Lower leg skin (tissue), 4 donors: Measurements from ENCODE around the gene ALG9. TPM values are rescaled to one million over a fixed set of nuclear protein-coding genes. Genes with fewer than 3 reads are reported as not detected.
A peak's percentile ranks its signal among the peaks of the same experiment; 100 is the strongest.

Source experiments
- DNase-seq, 2 donors: peaks; one replicate each; pipeline ENCODE4 v3.0.0-alpha.2; 2019; ENCODE audit warnings: low spot score in 2 of 2
- H3K4me3 ChIP-seq: fragments of 200-600 bp; sonication (generic); 2 replicates; pipeline ENCODE4 v1.5.1; 2017; ENCODE audit warnings: mild to moderate bottlenecking, low read depth; ENCODE audit not compliant: poor library complexity, severe bottlenecking
- POLR2A ChIP-seq, 2 donors: fragments of 450-650 bp; IDR thresholded peaks; one replicate each; pipeline ENCODE4 v1.6.1; 2016 to 2017; ENCODE audit warnings: antibody characterized with exemption in 2 of 2, mild to moderate bottlenecking in 1 of 2, moderate library complexity in 1 of 2
- WGBS, 2 donors: methylation state at CpG; one replicate each; pipeline ENCODE4 v1.1.5; 2018; 5-methylcytosine and 5-hydroxymethylcytosine counted together
- intact Hi-C: fragments of 100-400 bp; cut with DNase I; formaldehyde crosslinking; loops from one replicate; pipeline ENCODE4 v1.15.0; 2023; ENCODE audit warnings: low total_unique reads
- total RNA-seq, 4 donors: library from RNA; depleted of rRNA; stranded (reverse); fragments of >200 nt; gene quantifications; one replicate each; pipeline ENCODE4 v1.1.0, GENCODE V29; 2016
- TF ChIP-seq, protein P1 (sequence below), 3 donors: fragments of 450-650 bp; IDR thresholded peaks; one replicate each; pipeline ENCODE4 v1.5.1; 2016; ENCODE audit warnings: antibody characterized with exemption in 3 of 3, mild to moderate bottlenecking in 3 of 3, moderate library complexity in 2 of 3

ALG9 gene
- total RNA-seq, 4 donors from 2014 or later = 24.4 to 38.1 (median 29.0) TPM

DNA sequence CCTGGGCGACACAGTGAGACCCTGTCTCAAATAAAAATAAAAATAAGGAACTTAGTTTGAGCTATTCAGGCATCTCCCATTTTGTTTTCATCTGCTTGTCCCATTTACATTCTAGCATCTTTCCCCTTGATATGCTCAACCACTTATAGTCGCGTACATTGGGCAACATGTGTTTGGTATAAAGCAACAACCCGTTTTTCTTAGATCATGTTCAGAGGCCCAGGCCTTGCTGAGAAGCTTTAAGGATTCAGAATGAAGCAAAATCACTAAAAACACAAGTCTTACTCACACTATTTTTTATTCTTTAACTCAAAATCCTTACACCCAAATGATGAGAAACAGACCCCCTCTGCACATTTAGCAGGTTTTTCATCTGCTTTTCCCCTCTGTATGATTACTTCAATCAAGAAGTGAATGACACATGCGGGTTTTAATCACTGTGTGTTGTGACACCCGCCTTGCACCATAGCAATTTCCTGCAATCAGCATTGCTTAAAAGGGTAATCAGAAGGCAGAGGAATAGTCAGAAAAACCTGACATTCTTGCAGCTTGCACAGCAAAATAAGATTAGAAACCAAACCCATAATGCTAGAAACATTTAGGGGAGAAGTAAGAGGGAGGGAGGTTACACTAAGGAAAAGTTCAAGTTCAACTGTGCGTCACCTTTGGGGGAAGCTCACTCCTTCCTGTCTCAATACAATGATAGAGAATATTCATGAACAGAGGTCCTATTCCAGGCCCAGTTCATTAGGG lies 25.9 kb downstream of the ALG9 start:
- 78 to 83% methylated on average over 7 of the region's 7 CpGs for WGBS, 2 donors
- intact Hi-C loops = loop anchor here (10.0 kb wide), 1 partner anchor 271 kb away; no protein-coding TSS in a partner anchor

DNA sequence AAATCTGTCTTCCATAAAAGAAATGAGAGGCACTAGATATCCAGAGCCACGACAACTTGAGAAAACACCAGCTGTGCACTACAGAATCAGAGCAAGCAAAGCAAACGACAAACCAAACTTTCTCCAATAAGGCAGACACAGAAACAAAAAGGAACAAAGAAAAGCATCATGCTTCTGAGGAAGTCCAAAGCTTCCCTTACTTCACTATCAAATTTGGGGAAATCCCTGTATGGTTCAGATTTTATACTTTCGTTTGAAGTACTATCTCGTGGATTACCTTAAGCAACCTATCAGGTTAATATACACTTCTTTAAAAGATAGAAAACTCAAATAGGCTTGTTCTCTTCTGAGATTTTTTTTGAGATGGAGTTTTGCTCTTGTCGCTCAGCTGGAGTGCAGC lies 27.7 kb downstream of the ALG9 start:
- no peak for DNase-seq
- intact Hi-C loops = loop anchor here (10.0 kb wide), 1 partner anchor 269 kb away; no protein-coding TSS in a partner anchor
- TF ChIP-seq, protein P1, sequence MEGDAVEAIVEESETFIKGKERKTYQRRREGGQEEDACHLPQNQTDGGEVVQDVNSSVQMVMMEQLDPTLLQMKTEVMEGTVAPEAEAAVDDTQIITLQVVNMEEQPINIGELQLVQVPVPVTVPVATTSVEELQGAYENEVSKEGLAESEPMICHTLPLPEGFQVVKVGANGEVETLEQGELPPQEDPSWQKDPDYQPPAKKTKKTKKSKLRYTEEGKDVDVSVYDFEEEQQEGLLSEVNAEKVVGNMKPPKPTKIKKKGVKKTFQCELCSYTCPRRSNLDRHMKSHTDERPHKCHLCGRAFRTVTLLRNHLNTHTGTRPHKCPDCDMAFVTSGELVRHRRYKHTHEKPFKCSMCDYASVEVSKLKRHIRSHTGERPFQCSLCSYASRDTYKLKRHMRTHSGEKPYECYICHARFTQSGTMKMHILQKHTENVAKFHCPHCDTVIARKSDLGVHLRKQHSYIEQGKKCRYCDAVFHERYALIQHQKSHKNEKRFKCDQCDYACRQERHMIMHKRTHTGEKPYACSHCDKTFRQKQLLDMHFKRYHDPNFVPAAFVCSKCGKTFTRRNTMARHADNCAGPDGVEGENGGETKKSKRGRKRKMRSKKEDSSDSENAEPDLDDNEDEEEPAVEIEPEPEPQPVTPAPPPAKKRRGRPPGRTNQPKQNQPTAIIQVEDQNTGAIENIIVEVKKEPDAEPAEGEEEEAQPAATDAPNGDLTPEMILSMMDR (IDR thresholded peaks at IDR 0.05) = no peak
- TF ChIP-seq POLR2A (IDR thresholded peaks at IDR 0.05) = no peak
- no peak overlapping the region for H3K4me3 ChIP-seq
- WGBS, 2 donors = 81 to 85% methylated on average over 5 of the region's 5 CpGs

More for the DNA sequence above, 25.9 kb downstream of the ALG9 start:
- no peak overlapping the region for H3K4me3 ChIP-seq
- no peak for TF ChIP-seq POLR2A (IDR thresholded peaks at IDR 0.05)
- TF ChIP-seq, protein P1 (IDR thresholded peaks at IDR 0.05) = no peak
- DNase-seq = no peak

DNA sequence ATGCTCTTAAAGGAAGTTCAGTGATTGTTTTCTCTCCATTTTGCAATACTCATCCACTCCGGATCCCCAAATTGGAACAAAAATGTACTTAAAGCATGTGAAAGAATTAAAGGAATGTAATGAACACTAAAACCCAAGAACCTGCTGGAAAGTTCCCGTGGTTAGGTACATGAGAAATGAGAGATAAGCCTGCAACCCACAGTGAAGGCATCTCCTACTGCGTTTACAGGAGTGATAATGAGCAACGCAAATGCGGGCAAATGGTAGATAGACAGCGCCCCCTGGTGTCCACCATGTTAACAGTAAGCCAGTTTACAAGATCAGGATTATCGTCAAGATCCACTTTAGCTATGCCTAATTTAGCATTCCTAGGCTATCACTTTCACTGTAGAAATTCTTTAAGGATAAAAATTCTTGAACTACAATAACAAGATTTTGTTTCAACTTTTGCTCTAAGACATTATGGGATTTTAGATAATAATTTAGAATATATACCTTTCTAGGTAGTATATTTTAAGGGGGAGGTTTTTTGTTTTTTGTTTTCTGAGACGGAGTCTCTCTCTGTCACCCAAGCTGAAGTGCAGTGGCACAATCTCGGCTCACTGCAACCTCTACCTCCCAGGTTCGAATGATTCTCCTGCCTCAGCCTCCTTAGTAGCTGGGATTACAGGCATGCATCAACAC lies 29.9 kb downstream of the ALG9 start:
- intact Hi-C loops = loop anchor here (10.0 kb wide), 1 partner anchor 267 kb away; no protein-coding TSS in a partner anchor
- 28 to 29% methylated on average over 10 of the region's 10 CpGs for WGBS, 2 donors
- peak; percentile 92 to 99 for DNase-seq
- no peak overlapping the region for H3K4me3 ChIP-seq
- no peak for TF ChIP-seq POLR2A (IDR thresholded peaks at IDR 0.05)
- TF ChIP-seq, protein P1 (IDR thresholded peaks at IDR 0.05) = peak in 1 of 3 donors; percentile 54

DNA sequence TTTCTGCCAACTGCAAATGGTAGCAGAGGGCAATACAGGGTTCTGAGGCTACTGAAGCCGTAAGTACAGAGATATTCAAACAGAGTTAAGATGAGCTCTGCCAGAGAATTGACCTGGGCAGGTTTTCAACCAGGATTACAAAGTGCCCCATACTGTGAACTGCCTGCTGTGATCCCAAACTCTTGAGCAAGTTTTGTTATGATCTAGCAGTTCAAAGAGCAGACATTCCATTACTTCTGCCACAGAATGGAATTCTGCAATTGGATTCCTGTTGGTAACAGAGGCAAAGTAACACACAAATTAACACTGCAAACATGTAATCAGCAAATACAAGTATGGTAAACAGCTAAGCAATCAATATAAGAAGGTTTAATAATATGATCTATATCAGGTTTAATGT lies 31.2 kb downstream of the ALG9 start:
- intact Hi-C loops = loop anchor here (10.0 kb wide), 1 partner anchor 265 kb away; no protein-coding TSS in a partner anchor
- DNase-seq = no peak
- TF ChIP-seq, protein P1 (IDR thresholded peaks at IDR 0.05) = no peak
- no peak overlapping the region for H3K4me3 ChIP-seq
- WGBS, 2 donors = 92 to 96% methylated on average over 1 of the region's 1 CpG

DNA sequence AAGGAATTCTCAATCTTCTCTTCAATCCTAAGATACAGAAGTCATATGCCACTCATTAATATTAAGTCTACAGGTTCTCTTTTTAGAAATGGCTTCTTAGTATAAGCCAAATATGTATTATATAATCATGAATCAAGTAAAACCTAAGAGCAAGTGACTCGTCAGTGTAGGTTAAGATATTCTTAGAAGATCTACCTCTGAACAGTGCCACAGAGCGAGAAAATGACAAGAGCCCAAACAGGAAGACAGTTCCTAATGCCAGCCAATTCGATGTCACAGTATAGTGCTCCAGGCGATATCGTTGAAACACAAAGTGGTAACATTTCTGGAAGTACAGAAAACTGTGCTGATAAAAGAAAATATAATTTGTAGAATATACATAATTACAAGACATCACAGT lies 33.3 kb downstream of the ALG9 start:
- no peak for DNase-seq
- intact Hi-C loops = loop anchor here (10.0 kb wide), 1 partner anchor 53 kb away; no protein-coding TSS in a partner anchor
- WGBS, 2 donors = 86 to 89% methylated on average over 5 of the region's 5 CpGs
- TF ChIP-seq POLR2A (IDR thresholded peaks at IDR 0.05) = no peak
- TF ChIP-seq, protein P1 (IDR thresholded peaks at IDR 0.05) = no peak
- no peak overlapping the region for H3K4me3 ChIP-seq
